Activated CD4-positive, alpha-beta memory T cell treated with anti-CD3 and anti-CD28 coated beads for 36 hours (primary cell): ENCODE measurements around the gene GPC3. TPM values are rescaled to one million over a fixed set of nuclear protein-coding genes. Genes with fewer than 3 reads are reported as not detected.
"Not testable (repeated sequence)": the region's sequence is repeated elsewhere in the genome, so short reads cannot be mapped to it uniquely, and the experiment has no call there.

Experiments used
- CTCF ChIA-PET: fragments of 350-600 bp; sonication (Branson Sonifier 250); formaldehyde crosslinking; loops from one replicate; lab custom pipeline; 2021; ENCODE audit warnings: antibody characterized with exemption, inconsistent platforms; lab: Charles Lee
- POLR2A ChIA-PET: fragments of 350-600 bp; sonication (Branson Sonifier 250); formaldehyde crosslinking; loops from one replicate; lab custom pipeline; 2021; ENCODE audit warnings: antibody characterized with exemption; lab: Charles Lee
- DNase-seq: peaks from one replicate; pipeline ENCODE4 v3.0.0-alpha.2; 2020
- H3K27ac Mint-ChIP-seq: one replicate; pipeline ENCODE4 v1.8.0; 2021; ENCODE audit warnings: mixed read lengths
- H3K27me3 Mint-ChIP-seq: one replicate; pipeline ENCODE4 v1.8.0; 2021; ENCODE audit warnings: mixed read lengths
- H3K36me3 Mint-ChIP-seq: one replicate; pipeline ENCODE4 v1.8.0; 2021; ENCODE audit warnings: mixed read lengths
- H3K4me1 Mint-ChIP-seq: one replicate; pipeline ENCODE4 v1.8.0; 2021; ENCODE audit warnings: low read depth, mixed read lengths
- H3K4me3 Mint-ChIP-seq: one replicate; pipeline ENCODE4 v1.8.0; 2021; ENCODE audit warnings: mild to moderate bottlenecking, mixed read lengths
- H3K9me3 Mint-ChIP-seq: one replicate; pipeline ENCODE4 v1.8.0; 2021; ENCODE audit warnings: mixed read lengths
- intact Hi-C: fragments of 100-400 bp; cut with micrococcal nuclease; formaldehyde crosslinking; loops from one replicate; pipeline ENCODE4 v1.15.1; 2023
- total RNA-seq, 2 experiments: library from RNA; stranded (reverse); gene quantifications; one replicate each; pipeline ENCODE4 v1.2.3, GENCODE V29; 2021

The GPC3 gene
- total RNA-seq, 2 experiments from 2014 or later = 0.14 to 0.39 TPM

DNA sequence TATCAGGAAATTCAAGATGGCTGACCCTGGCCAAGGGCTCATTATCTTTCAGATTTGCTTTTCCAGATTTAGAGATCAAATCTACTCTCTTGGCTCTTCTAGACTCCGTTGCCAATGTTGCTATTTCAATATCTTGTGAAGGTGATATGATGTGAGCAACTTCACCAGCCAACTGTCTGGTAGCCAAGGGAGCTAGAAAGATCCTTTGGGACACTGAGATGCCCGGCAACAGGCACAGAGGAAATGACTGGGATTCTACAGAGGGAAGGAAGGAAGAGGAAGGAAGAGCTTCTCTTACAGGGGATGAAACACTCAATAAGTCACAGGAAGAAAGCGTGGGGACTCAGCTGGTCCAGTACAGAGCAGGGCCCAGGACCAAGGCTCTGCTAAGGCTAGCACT is 448.3 kb downstream of the GPC3 start:
- H3K9me3 Mint-ChIP-seq = no peaks in the 10 kb centered on the region
- H3K36me3 Mint-ChIP-seq = no peaks in the 10 kb centered on the region
- H3K27ac Mint-ChIP-seq = no peak overlapping the region
- DNase-seq = no peak
- ChIA-PET POLR2A (no interaction called here), CTCF (no interaction called here)
- H3K4me3 Mint-ChIP-seq = no peak overlapping the region
- intact Hi-C loops = no loop called here
- no peaks in the 10 kb centered on the region for H3K27me3 Mint-ChIP-seq
- no peaks in the 10 kb centered on the region for H3K4me1 Mint-ChIP-seq

DNA sequence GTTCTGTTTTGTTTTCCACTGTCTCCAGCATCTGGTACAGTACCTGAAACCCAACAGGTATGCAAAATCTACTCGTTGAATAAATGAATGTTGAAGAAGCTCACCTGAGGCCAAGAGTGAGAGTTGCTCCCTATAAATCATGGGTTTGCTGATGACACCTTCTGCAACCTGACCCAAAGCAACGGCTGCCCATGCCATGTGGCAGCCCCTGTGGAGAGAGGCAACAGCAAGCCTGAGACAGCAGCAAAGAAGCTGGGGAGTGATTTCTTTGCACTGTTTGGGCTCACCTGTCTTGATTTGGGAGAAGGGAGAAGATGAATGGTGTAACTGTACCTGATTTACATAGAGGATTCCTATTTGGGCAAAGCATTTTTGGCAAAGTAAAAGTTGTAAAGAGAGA is 450.3 kb downstream of the GPC3 start:
- intact Hi-C loops = no loop called here
- no peaks in the 10 kb centered on the region for H3K9me3 Mint-ChIP-seq
- no peak for DNase-seq
- H3K4me3 Mint-ChIP-seq = no peak overlapping the region
- H3K36me3 Mint-ChIP-seq = no peaks in the 10 kb centered on the region
- CTCF ChIA-PET = no interaction called here
- no peaks in the 10 kb centered on the region for H3K27me3 Mint-ChIP-seq
- POLR2A ChIA-PET = no interaction called here
- no peak overlapping the region for H3K27ac Mint-ChIP-seq
- H3K4me1 Mint-ChIP-seq = no peaks in the 10 kb centered on the region

DNA sequence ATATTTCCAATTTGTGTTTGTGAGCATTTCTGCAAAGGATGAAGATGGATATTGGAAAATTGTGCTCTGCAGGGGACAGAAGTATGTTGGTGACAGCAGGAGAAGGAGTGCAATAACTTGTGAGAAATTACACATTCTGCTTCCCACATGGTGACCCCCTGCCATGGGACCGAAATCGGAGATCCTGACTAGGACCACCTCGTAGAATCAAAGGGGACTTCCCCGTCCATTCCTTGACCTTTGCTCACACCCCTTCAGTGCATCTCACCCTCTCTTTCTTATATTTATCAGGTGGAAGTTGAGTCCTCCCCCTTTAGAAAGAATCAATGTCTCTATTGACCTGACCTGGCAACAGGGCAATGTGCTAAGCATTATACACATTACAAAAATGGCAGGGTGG is 451.2 kb downstream of the GPC3 start:
- no peaks in the 10 kb centered on the region for H3K36me3 Mint-ChIP-seq
- H3K4me1 Mint-ChIP-seq = no peaks in the 10 kb centered on the region
- CTCF ChIA-PET = no interaction called here
- no peaks in the 10 kb centered on the region for H3K27me3 Mint-ChIP-seq
- H3K9me3 Mint-ChIP-seq = no peaks in the 10 kb centered on the region
- no peak overlapping the region for H3K27ac Mint-ChIP-seq
- POLR2A ChIA-PET = no interaction called here
- H3K4me3 Mint-ChIP-seq = no peak overlapping the region
- intact Hi-C loops = no loop called here
- no peak for DNase-seq

DNA sequence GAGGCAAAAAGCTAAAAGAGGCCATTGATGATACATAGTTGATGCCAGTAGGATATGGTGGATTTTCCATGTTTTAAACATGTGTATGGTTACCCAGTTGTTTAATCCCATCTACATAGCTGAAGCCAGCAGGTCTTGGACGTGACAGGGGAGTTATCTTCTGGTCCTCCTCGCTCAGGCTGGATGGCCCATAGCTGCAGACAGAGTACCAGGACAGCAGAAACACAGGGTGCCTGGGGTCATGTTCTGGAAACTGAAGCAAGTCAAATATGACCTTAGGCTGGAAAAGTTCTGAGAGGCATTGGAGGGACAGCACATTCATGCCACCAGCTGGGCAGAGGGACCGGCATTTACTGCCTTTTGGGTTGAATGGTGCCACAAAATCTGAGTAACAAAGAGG is 452.1 kb downstream of the GPC3 start:
- no peak for DNase-seq
- no peaks in the 10 kb centered on the region for H3K36me3 Mint-ChIP-seq

GRCh38 chrX:133530960-133531359 is 454.4 kb downstream of the GPC3 start:
- CTCF ChIA-PET = no interaction called here
- H3K27ac Mint-ChIP-seq = no peak overlapping the region
- H3K4me1 Mint-ChIP-seq = no peaks in the 10 kb centered on the region
- POLR2A ChIA-PET = no interaction called here
- no peak for DNase-seq
- H3K27me3 Mint-ChIP-seq = no peaks in the 10 kb centered on the region
- intact Hi-C loops = no loop called here
- no peaks in the 10 kb centered on the region for H3K9me3 Mint-ChIP-seq
- H3K36me3 Mint-ChIP-seq = no peaks in the 10 kb centered on the region
- no peak overlapping the region for H3K4me3 Mint-ChIP-seq

More for the DNA sequence above, 452.1 kb downstream of the GPC3 start:
- intact Hi-C loops = no loop called here
- CTCF ChIA-PET = no interaction called here
- Mint-ChIP-seq H3K27ac (no peak overlapping the region), H3K4me3 (no peak overlapping the region), H3K4me1 (no peaks in the 10 kb centered on the region), H3K27me3 (no peaks in the 10 kb centered on the region), H3K9me3 (no peaks in the 10 kb centered on the region)
- POLR2A ChIA-PET = no interaction called here

DNA sequence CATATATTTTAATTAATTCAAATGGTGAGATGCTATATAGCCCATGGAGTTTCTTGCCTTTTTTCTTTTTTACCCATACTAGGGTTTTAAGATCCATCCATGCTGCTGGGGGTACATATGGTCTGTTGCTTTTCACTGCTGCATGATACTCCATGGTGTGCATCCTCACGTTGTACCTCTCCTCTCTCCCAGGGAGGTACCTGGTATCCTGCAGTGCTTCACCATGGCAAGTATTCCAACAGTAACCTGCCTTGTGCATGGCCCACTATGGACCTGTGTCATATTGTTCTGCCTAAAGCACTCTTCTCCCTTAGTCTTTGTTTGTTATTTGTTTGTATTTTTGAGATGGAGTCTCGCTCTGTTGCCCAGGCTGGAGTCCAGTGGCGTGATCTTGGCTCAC is 455.8 kb downstream of the GPC3 start:
- Mint-ChIP-seq H3K9me3 (no peaks in the 10 kb centered on the region), H3K27me3 (no peaks in the 10 kb centered on the region), H3K4me3 (no peak overlapping the region), H3K4me1 (no peaks in the 10 kb centered on the region), H3K36me3 (no peaks in the 10 kb centered on the region), H3K27ac (no peak overlapping the region)
- ChIA-PET POLR2A (no interaction called here), CTCF (no interaction called here)
- DNase-seq = no peak
- intact Hi-C loops = no loop called here

GRCh38 chrX:133527825-133528224 is 457.6 kb downstream of the GPC3 start:
- Mint-ChIP-seq H3K36me3 (no peaks in the 10 kb centered on the region), H3K9me3 (no peaks in the 10 kb centered on the region), H3K4me1 (no peaks in the 10 kb centered on the region), H3K27me3 (no peaks in the 10 kb centered on the region), H3K4me3 (no peak overlapping the region), H3K27ac (no peak overlapping the region)
- intact Hi-C loops = no loop called here
- POLR2A ChIA-PET = no interaction called here
- CTCF ChIA-PET = no interaction called here
- DNase-seq = no peak

DNA sequence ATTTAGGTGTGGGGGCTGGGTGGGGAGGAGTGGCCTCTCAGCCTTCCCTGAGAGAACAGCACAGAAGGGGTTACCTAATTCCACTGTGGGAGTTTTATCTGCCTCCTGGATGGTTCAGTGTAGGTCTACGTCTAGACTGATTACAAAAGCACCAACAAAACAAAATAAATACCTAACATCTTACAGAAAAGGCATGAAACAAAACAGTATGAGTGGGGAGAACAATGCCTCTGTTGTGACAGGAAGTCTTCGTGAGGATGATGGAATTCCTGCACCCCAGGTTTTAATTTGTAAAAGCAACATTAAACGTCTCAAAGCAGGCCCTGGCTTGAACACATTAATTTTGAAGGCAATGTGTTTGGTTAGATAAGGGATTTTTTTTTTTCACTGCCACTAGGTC is 458.0 kb downstream of the GPC3 start:
- H3K36me3 Mint-ChIP-seq = no peaks in the 10 kb centered on the region
- no peaks in the 10 kb centered on the region for H3K9me3 Mint-ChIP-seq
- CTCF ChIA-PET = no interaction called here
- H3K27ac Mint-ChIP-seq = no peak overlapping the region
- H3K27me3 Mint-ChIP-seq = no peaks in the 10 kb centered on the region
- intact Hi-C loops = no loop called here
- no peak overlapping the region for H3K4me3 Mint-ChIP-seq
- POLR2A ChIA-PET = no interaction called here
- H3K4me1 Mint-ChIP-seq = no peaks in the 10 kb centered on the region
- DNase-seq = no peak

DNA sequence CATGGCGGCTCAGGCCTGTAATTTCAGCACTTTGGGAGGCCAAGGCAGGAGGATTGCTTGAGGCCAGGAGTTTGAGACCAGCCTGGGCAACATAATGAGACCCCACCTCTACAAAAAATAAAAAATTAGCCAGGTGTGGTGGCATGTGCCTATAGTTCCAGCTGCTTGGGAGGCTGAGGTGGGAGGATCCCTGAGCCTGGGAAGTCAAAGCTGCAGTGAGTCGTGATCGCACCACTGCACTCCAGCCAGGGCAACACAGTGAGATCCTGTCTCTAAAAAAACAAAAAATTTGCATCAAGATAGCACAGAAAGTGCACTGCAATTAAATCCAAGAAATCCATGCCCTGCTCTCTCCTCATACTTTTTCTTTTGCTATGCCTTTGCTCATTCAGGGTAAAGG is 458.6 kb downstream of the GPC3 start:
- intact Hi-C loops, H3K9me3 Mint-ChIP-seq, H3K4me3 Mint-ChIP-seq, H3K27me3 Mint-ChIP-seq, H3K27ac Mint-ChIP-seq, DNase-seq, CTCF ChIA-PET, POLR2A ChIA-PET, H3K36me3 Mint-ChIP-seq, H3K4me1 Mint-ChIP-seq: not testable (repeated sequence)

GRCh38 chrX:133523526-133523925 is 461.9 kb downstream of the GPC3 start:
- Mint-ChIP-seq H3K9me3 (no peaks in the 10 kb centered on the region), H3K27me3 (no peaks in the 10 kb centered on the region), H3K4me3 (no peak overlapping the region), H3K4me1 (no peaks in the 10 kb centered on the region), H3K27ac (no peak overlapping the region), H3K36me3 (no peaks in the 10 kb centered on the region)
- ChIA-PET POLR2A (no interaction called here), CTCF (no interaction called here)
- no peak for DNase-seq
- intact Hi-C loops = no loop called here

DNA sequence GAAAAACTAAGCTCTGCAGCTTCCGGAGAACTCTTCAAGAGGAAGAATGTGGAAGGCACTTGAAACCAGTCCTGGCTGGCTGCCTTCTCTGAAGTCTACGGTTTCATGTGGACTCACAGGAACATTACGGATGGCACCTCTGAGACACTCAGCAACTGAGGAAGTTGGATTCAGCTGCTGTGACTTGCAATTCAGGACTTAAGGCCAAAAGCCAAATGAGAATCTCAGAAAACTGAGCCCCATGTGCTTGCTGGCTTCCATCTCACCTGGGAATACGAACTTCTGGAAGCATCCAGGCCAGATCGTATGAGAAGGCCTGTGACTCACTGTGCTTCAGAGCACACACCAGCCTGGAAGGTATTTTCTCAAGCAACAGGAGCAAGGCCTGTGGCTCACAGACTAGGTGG is 462.3 kb downstream of the GPC3 start:
- intact Hi-C loops = no loop called here
- no peaks in the 10 kb centered on the region for H3K4me1 Mint-ChIP-seq
- H3K9me3 Mint-ChIP-seq = no peaks in the 10 kb centered on the region
- H3K4me3 Mint-ChIP-seq = no peak overlapping the region
- no peaks in the 10 kb centered on the region for H3K27me3 Mint-ChIP-seq
- CTCF ChIA-PET = no interaction called here
- no peak for DNase-seq
- no peak overlapping the region for H3K27ac Mint-ChIP-seq
- POLR2A ChIA-PET = no interaction called here
- no peaks in the 10 kb centered on the region for H3K36me3 Mint-ChIP-seq

GRCh38 chrX:133516686-133517085 is 468.7 kb downstream of the GPC3 start:
- POLR2A ChIA-PET = no interaction called here
- H3K4me1 Mint-ChIP-seq = no peaks in the 10 kb centered on the region
- DNase-seq = no peak
- no peaks in the 10 kb centered on the region for H3K27me3 Mint-ChIP-seq
- no peak overlapping the region for H3K27ac Mint-ChIP-seq
- intact Hi-C loops = no loop called here
- H3K9me3 Mint-ChIP-seq = no peaks in the 10 kb centered on the region
- H3K4me3 Mint-ChIP-seq = no peak overlapping the region
- H3K36me3 Mint-ChIP-seq = no peaks in the 10 kb centered on the region
- CTCF ChIA-PET = no interaction called here

GRCh38 chrX:133514486-133514885 is 470.9 kb downstream of the GPC3 start:
- no peaks in the 10 kb centered on the region for H3K9me3 Mint-ChIP-seq
- H3K36me3 Mint-ChIP-seq = no peaks in the 10 kb centered on the region
- intact Hi-C loops = no loop called here
- no peak overlapping the region for H3K4me3 Mint-ChIP-seq
- H3K4me1 Mint-ChIP-seq = no peaks in the 10 kb centered on the region
- H3K27me3 Mint-ChIP-seq = no peaks in the 10 kb centered on the region
- POLR2A ChIA-PET = no interaction called here
- CTCF ChIA-PET = no interaction called here
- no peak for DNase-seq
- H3K27ac Mint-ChIP-seq = no peak overlapping the region

GRCh38 chrX:133513123-133513522 is 472.3 kb downstream of the GPC3 start:
- no peaks in the 10 kb centered on the region for H3K36me3 Mint-ChIP-seq
- CTCF ChIA-PET = no interaction called here
- POLR2A ChIA-PET = no interaction called here
- H3K9me3 Mint-ChIP-seq = no peaks in the 10 kb centered on the region
- intact Hi-C loops = no loop called here
- no peak overlapping the region for H3K4me3 Mint-ChIP-seq
- no peak overlapping the region for H3K27ac Mint-ChIP-seq
- no peak for DNase-seq
- H3K27me3 Mint-ChIP-seq = no peaks in the 10 kb centered on the region
- H3K4me1 Mint-ChIP-seq = no peaks in the 10 kb centered on the region
